ENCODE results near the gene ADCY3.

The ADCY3 gene

DNA sequence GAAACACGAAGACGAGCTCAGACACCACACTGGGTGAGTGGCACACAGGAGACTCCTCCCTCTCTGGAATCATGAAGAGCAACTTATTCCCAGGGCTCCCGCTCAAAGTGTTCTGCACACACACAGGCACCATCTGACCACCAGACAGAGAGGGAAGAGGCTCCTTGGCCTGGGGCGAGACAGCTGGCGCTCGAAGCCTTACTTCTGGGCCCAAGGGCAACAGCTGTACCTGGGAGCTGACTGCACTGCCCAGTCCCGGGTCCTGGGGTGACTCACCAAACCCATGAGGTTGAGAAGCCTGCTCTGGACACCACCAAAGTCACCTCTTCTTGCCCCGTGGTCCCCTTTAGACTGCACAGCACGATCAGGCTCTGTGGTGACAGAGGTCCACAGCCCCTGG is 42.4 kb downstream of the ADCY3 start:
- Mint-ChIP-seq H3K4me3 (no peak overlapping the region), H3K4me1 (peaks cover 8% of the 10 kb centered on the region), H3K36me3 (ENCODE audit: low read depth) (no peaks in the 10 kb centered on the region), H3K27ac (no peak overlapping the region), H3K9me3 (no peaks in the 10 kb centered on the region), H3K27me3 (ENCODE audit: low read depth) (no peaks in the 10 kb centered on the region)
- TF ChIP-seq, protein P1, sequence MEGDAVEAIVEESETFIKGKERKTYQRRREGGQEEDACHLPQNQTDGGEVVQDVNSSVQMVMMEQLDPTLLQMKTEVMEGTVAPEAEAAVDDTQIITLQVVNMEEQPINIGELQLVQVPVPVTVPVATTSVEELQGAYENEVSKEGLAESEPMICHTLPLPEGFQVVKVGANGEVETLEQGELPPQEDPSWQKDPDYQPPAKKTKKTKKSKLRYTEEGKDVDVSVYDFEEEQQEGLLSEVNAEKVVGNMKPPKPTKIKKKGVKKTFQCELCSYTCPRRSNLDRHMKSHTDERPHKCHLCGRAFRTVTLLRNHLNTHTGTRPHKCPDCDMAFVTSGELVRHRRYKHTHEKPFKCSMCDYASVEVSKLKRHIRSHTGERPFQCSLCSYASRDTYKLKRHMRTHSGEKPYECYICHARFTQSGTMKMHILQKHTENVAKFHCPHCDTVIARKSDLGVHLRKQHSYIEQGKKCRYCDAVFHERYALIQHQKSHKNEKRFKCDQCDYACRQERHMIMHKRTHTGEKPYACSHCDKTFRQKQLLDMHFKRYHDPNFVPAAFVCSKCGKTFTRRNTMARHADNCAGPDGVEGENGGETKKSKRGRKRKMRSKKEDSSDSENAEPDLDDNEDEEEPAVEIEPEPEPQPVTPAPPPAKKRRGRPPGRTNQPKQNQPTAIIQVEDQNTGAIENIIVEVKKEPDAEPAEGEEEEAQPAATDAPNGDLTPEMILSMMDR (IDR thresholded peaks at IDR 0.05; ENCODE audit: unreplicated experiment in 3 of 3): no peak

DNA sequence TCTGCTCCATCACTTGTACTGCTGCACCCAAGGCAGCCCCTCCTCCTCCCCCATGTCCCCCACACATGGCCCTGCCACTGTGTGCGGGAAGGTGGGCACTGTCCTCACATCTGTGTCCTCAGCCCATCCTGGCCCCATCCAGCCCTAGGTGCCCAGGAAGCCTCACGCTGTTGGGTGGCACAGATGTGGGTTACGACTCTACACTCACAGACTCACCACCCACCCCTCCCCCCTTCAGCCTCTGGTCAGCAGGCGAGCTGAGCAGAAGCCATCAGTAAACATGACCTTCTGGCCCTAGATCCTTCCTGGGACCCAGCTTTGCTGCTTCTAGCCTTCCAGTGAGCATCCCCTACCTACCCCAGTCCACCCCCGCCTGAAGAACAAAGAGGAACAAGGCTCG is 43.0 kb downstream of the ADCY3 start:
- H3K27ac Mint-ChIP-seq: no peak overlapping the region
- H3K36me3 Mint-ChIP-seq (ENCODE audit: low read depth): no peaks in the 10 kb centered on the region
- H3K9me3 Mint-ChIP-seq: no peaks in the 10 kb centered on the region
- TF ChIP-seq, protein P1 (IDR thresholded peaks at IDR 0.05; ENCODE audit: unreplicated experiment in 3 of 3): no peak
- no peak overlapping the region for H3K4me3 Mint-ChIP-seq
- H3K27me3 Mint-ChIP-seq (ENCODE audit: low read depth): no peaks in the 10 kb centered on the region
- peaks cover 9% of the 10 kb centered on the region for H3K4me1 Mint-ChIP-seq

DNA sequence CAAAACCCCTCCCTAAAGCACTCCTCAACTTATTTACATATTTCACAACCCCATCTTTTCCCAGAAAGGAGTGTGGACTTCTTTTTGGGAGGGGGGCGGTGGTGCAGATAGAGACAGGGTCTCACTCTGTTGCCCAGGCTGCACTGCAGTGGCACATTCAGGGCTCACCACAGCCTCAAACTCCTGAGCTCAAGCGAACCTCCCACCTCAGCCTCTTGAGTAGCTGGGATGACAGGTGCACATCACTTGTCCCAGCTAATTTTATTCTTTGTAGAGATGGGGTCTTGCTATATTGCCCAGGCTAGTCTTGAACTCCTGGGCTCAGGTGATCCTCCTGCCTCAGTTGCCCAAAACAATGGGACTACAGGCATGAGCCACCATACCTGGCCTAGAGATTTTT is 44.1 kb downstream of the ADCY3 start:
- TF ChIP-seq, protein P1 (IDR thresholded peaks at IDR 0.05; ENCODE audit: unreplicated experiment in 3 of 3): no peak
- no peaks in the 10 kb centered on the region for H3K27me3 Mint-ChIP-seq (ENCODE audit: low read depth)
- H3K9me3 Mint-ChIP-seq: no peaks in the 10 kb centered on the region
- H3K36me3 Mint-ChIP-seq (ENCODE audit: low read depth): no peaks in the 10 kb centered on the region
- no peak overlapping the region for H3K4me3 Mint-ChIP-seq
- H3K4me1 Mint-ChIP-seq: peaks cover 12% of the 10 kb centered on the region
- H3K27ac Mint-ChIP-seq: no peak overlapping the region

- Mint-ChIP-seq H3K36me3 (ENCODE audit: low read depth) (no peaks in the 10 kb centered on the region), H3K4me1 (peaks cover 10% of the 10 kb centered on the region), H3K4me3 (no peak overlapping the region), H3K9me3 (no peaks in the 10 kb centered on the region), H3K27ac (no peak overlapping the region), H3K27me3 (ENCODE audit: low read depth) (no peaks in the 10 kb centered on the region)
- TF ChIP-seq, protein P1 (IDR thresholded peaks at IDR 0.05; ENCODE audit: unreplicated experiment in 3 of 3): no peak
Measured at GRCh38 chr2:24875272-24875671, 44.8 kb downstream of the ADCY3 start.

DNA sequence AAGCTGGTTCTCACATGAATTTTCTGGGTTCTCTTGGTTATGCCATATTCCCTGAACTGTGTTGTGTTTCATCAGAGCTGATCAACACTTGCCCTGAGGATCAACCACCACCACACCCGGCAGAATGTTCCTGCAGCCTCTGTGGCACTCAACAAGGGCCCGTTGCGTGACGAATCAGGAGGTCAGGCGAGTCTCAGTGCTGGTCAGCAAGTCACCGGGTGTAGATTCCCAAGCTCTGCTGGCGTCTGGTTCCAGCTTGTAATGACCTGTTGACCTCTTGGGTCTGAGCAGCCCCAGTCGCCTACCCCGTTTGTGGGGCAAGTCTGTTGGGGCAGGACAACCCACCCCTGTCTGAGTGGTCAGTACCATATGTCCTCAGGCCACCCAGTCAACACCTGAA is 46.0 kb downstream of the ADCY3 start:
- Mint-ChIP-seq H3K27me3 (ENCODE audit: low read depth) (no peaks in the 10 kb centered on the region), H3K36me3 (ENCODE audit: low read depth) (no peaks in the 10 kb centered on the region), H3K9me3 (no peaks in the 10 kb centered on the region), H3K4me3 (no peak overlapping the region), H3K27ac (no peak overlapping the region), H3K4me1 (peaks cover 9% of the 10 kb centered on the region)
- TF ChIP-seq, protein P1 (IDR thresholded peaks at IDR 0.05; ENCODE audit: unreplicated experiment in 3 of 3): no peak

DNA sequence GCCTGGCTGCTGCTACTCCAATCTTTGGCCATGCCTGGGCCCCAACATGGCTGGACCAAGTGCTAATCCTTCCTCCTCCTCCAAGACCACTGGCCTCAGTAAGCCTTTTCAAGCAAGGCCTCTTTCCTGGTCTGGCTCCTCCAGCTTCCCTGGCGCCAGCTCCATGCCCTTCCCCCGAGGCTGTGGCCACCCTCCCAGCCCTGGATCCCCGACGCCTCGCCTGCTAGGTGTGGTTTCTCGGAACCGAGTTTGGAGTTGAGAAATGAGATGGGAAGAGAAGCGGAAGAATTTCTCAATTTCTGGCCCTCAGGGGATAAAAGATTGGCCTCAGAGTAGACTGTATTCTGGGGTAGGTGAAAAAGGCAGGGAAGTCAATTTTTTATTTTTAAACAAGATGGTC is 46.4 kb downstream of the ADCY3 start:
- no peaks in the 10 kb centered on the region for H3K9me3 Mint-ChIP-seq
- no peak overlapping the region for H3K27ac Mint-ChIP-seq
- H3K4me3 Mint-ChIP-seq: no peak overlapping the region
- no peaks in the 10 kb centered on the region for H3K36me3 Mint-ChIP-seq (ENCODE audit: low read depth)
- TF ChIP-seq, protein P1 (IDR thresholded peaks at IDR 0.05; ENCODE audit: unreplicated experiment in 3 of 3): no peak
- peaks cover 9% of the 10 kb centered on the region for H3K4me1 Mint-ChIP-seq
- H3K27me3 Mint-ChIP-seq (ENCODE audit: low read depth): no peaks in the 10 kb centered on the region

Data from nephron (organoid).